NT2/D1 (cell line): Measurements from ENCODE around the gene AP2A2.

ENCODE experiments used
- DNase-seq: peaks from one replicate; pipeline ENCODE4 v3.0.0-alpha.2; 2011; ENCODE audit warnings: low read depth, low spot score
- H3K27me3 ChIP-seq: 2 replicates; pipeline ENCODE4 v1.6.0; 2011; ENCODE audit warnings: mild to moderate bottlenecking; ENCODE audit not compliant: insufficient read length, insufficient read depth
- H3K36me3 ChIP-seq: 2 replicates; pipeline ENCODE4 v1.6.1; 2011; ENCODE audit warnings: mild to moderate bottlenecking, low read length, mixed read lengths; ENCODE audit not compliant: insufficient read depth, insufficient read length
- H3K4me1 ChIP-seq: 2 replicates; pipeline ENCODE4 v1.5.1; 2011; ENCODE audit not compliant: insufficient read depth, insufficient read length
- H3K4me3 ChIP-seq: 2 replicates; pipeline ENCODE4 v1.5.1; 2011; ENCODE audit warnings: low read depth; ENCODE audit not compliant: insufficient read length
- H3K9ac ChIP-seq: 2 replicates; pipeline ENCODE4 v1.6.0; 2011; ENCODE audit warnings: low read depth; ENCODE audit not compliant: insufficient read length
- H3K9me3 ChIP-seq: 2 replicates; pipeline ENCODE4 v1.5.1; 2011; ENCODE audit warnings: mild to moderate bottlenecking, low read length; ENCODE audit not compliant: insufficient read depth
- SUZ12 ChIP-seq: IDR thresholded peaks from 2 replicates; pipeline ENCODE4 v1.6.1; 2011; ENCODE audit not compliant: insufficient read length, insufficient read depth; ENCODE audit errors: extremely low read depth
- YY1 ChIP-seq: IDR thresholded peaks from 2 replicates; pipeline ENCODE4 v1.6.1; 2011; ENCODE audit not compliant: insufficient read length, insufficient read depth
- ZNF274 ChIP-seq: IDR thresholded peaks from 2 replicates; pipeline ENCODE4 v1.6.1; 2011; ENCODE audit warnings: mild to moderate bottlenecking, low read depth, low read length

AP2A2 gene

GRCh38 chr11:1043563-1044096, 118.0 kb downstream of the AP2A2 start:
- Histone ChIP-seq H3K4me3 (no peak overlapping the region), H3K9me3 (no peaks in the 10 kb centered on the region), H3K36me3 (no peaks in the 10 kb centered on the region), H3K27me3 (no peaks in the 10 kb centered on the region), H3K9ac (no peak overlapping the region), H3K4me1 (peaks cover 6% of the 10 kb centered on the region)
- TF ChIP-seq YY1 = no peak
- TF ChIP-seq ZNF274 = no peak
- TF ChIP-seq SUZ12 = no peak
- no peak for DNase-seq

GRCh38 chr11:1044160-1044559, 118.5 kb downstream of the AP2A2 start:
- DNase-seq = no peak
- Histone ChIP-seq H3K27me3 (no peaks in the 10 kb centered on the region), H3K36me3 (no peaks in the 10 kb centered on the region), H3K4me1 (peaks cover 6% of the 10 kb centered on the region), H3K9ac (no peak overlapping the region), H3K4me3 (no peak overlapping the region), H3K9me3 (no peaks in the 10 kb centered on the region)
- TF ChIP-seq YY1 = no peak
- TF ChIP-seq SUZ12 = no peak
- no peak for TF ChIP-seq ZNF274

- H3K9me3 ChIP-seq = no peaks in the 10 kb centered on the region
- no peaks in the 10 kb centered on the region for H3K27me3 ChIP-seq
- no peak overlapping the region for H3K4me3 ChIP-seq
- H3K36me3 ChIP-seq = no peaks in the 10 kb centered on the region
- H3K9ac ChIP-seq = peak overlapping the region; percentile 51
- peaks cover 11% of the 10 kb centered on the region for H3K4me1 ChIP-seq
- TF ChIP-seq YY1 (no peak), SUZ12 (no peak)
- no peak for DNase-seq
These were observed 122.0 kb downstream of the AP2A2 start for GRCh38 chr11:1047595-1048156.

GRCh38 chr11:1048375-1049070, 122.9 kb downstream of the AP2A2 start:
- Histone ChIP-seq H3K4me1 (peaks cover 14% of the 10 kb centered on the region), H3K9ac (no peak overlapping the region), H3K9me3 (no peaks in the 10 kb centered on the region), H3K27me3 (no peaks in the 10 kb centered on the region), H3K36me3 (no peaks in the 10 kb centered on the region), H3K4me3 (no peak overlapping the region)
- DNase-seq = no peak
- TF ChIP-seq YY1 = no peak
- TF ChIP-seq ZNF274 = no peak
- no peak for TF ChIP-seq SUZ12

- H3K9ac ChIP-seq = no peak overlapping the region
- no peak for TF ChIP-seq SUZ12
- H3K27me3 ChIP-seq = no peaks in the 10 kb centered on the region
- no peaks in the 10 kb centered on the region for H3K36me3 ChIP-seq
- no peak overlapping the region for H3K4me3 ChIP-seq
- H3K4me1 ChIP-seq = peaks cover 19% of the 10 kb centered on the region
- no peak for DNase-seq
- no peaks in the 10 kb centered on the region for H3K9me3 ChIP-seq
These were observed 123.4 kb downstream of the AP2A2 start for GRCh38 chr11:1049071-1049405.

GRCh38 chr11:1049431-1049891, 123.8 kb downstream of the AP2A2 start:
- Histone ChIP-seq H3K36me3 (no peaks in the 10 kb centered on the region), H3K9ac (no peak overlapping the region), H3K27me3 (no peaks in the 10 kb centered on the region), H3K4me3 (no peak overlapping the region), H3K9me3 (no peaks in the 10 kb centered on the region), H3K4me1 (peaks cover 23% of the 10 kb centered on the region)
- no peak for TF ChIP-seq ZNF274
- no peak for TF ChIP-seq SUZ12
- TF ChIP-seq YY1 = no peak
- DNase-seq = no peak

GRCh38 chr11:1049911-1050580, 124.4 kb downstream of the AP2A2 start:
- Histone ChIP-seq H3K4me1 (peaks cover 26% of the 10 kb centered on the region), H3K27me3 (no peaks in the 10 kb centered on the region), H3K36me3 (no peaks in the 10 kb centered on the region), H3K9me3 (no peaks in the 10 kb centered on the region), H3K9ac (peak overlapping the region; percentile 21), H3K4me3 (no peak overlapping the region)
- no peak for DNase-seq
- TF ChIP-seq YY1 = no peak
- no peak for TF ChIP-seq ZNF274
- TF ChIP-seq SUZ12 = no peak
